SK-N-MC (cell line): ENCODE data around the gene PTPRM.

Experiments
- DNase-seq: peaks from one replicate; pipeline ENCODE4 v3.0.0-alpha.2; 2011; ENCODE audit warnings: low read depth, low spot score
- H3K27ac ChIP-seq: fragments of 200-600 bp; sonication (generic); 2 replicates; pipeline ENCODE4 v1.5.1; 2016; ENCODE audit warnings: mixed run types
- H3K36me3 ChIP-seq: fragments of 200-600 bp; sonication (generic); 2 replicates; pipeline ENCODE4 v1.6.1; 2017; ENCODE audit warnings: antibody characterized with exemption, low read length, mixed read lengths; ENCODE audit not compliant: insufficient read depth
- H3K4me3 ChIP-seq: fragments of 200-600 bp; sonication (generic); 2 replicates; pipeline ENCODE4 v1.5.1; 2016
- H3K9ac ChIP-seq: fragments of 200-600 bp; sonication (generic); 2 replicates; pipeline ENCODE4 v1.8.0; 2017; ENCODE audit warnings: mixed run types, mixed read lengths; ENCODE audit not compliant: insufficient read length
- H3K9me3 ChIP-seq: fragments of 200-600 bp; sonication (generic); 2 replicates; pipeline ENCODE4 v1.6.1; 2017; ENCODE audit warnings: low read depth, mild to moderate bottlenecking, antibody characterized with exemption, low read length, moderate library complexity, mixed read lengths
- EZH2 ChIP-seq: fragments of 200-600 bp; sonication (generic); IDR thresholded peaks from one replicate; pipeline ENCODE4 v1.6.1; 2017; ENCODE audit warnings: antibody characterized with exemption
- FOXP2 ChIP-seq: optimal IDR thresholded peaks from 2 replicates; pipeline ENCODE3; 2011; ENCODE audit warnings: mild to moderate bottlenecking, moderate library complexity; ENCODE audit not compliant: insufficient read depth; ENCODE audit errors: extremely low read length, control extremely low read depth
- POLR2AphosphoS5 ChIP-seq: IDR thresholded peaks from 2 replicates; pipeline ENCODE4 v1.6.1; 2012; ENCODE audit warnings: mild to moderate bottlenecking, low read depth, low read length, borderline replicate concordance

Gene PTPRM

GRCh38 chr18:8261651-8262091 is 694.6 kb downstream of the PTPRM start:
- H3K9ac ChIP-seq = no peak overlapping the region
- H3K27ac ChIP-seq = no peak overlapping the region
- DNase-seq = no peak
- no peak for TF ChIP-seq EZH2
- no peak for TF ChIP-seq FOXP2
- TF ChIP-seq POLR2AphosphoS5 = no peak
- no peak overlapping the region for H3K4me3 ChIP-seq
- no peaks in the 10 kb centered on the region for H3K9me3 ChIP-seq
- H3K36me3 ChIP-seq = no peaks in the 10 kb centered on the region

DNA sequence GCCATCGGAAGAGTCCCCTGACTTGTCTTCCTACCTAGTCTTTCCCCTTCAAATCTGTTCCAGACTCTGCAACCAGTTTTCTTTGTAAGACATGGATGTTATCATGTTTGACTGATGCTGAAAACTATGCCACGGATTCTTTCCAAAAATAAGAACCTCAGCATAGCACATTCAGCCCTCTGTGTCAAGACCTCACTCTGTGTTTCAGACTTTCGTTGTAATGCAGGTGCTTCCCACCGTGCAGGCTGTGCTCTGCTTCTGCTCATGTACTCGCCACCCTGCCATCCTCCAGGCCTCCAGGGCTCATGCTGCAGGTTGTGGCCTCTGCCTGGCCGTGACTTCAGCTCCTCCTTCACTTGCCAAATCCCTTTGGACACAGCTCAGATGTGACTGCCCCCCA is 695.1 kb downstream of the PTPRM start:
- Histone ChIP-seq H3K9ac (no peak overlapping the region), H3K9me3 (no peaks in the 10 kb centered on the region), H3K27ac (no peak overlapping the region), H3K4me3 (no peak overlapping the region), H3K36me3 (no peaks in the 10 kb centered on the region)
- DNase-seq = no peak
- TF ChIP-seq POLR2AphosphoS5 (no peak), FOXP2 (no peak), EZH2 (no peak)

DNA sequence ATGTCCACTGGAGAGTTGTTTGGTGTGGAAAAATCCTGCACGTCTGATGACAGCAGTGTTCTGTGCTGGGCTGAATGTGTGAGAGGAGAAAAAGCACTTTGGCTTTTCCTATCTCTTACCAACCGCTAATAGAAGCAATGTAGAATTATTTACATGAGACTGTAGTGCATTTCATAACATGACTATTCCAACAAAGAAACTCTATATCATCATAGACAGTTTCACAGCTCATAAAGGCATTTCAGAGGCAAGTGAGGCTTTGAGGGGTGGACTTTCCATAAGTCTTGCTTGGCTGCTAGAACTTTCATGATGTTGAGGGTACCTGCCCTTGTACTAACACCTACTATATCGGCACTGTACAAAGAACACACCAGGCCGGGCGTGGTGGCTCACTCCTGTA is 697.0 kb downstream of the PTPRM start:
- H3K27ac ChIP-seq = no peak overlapping the region
- H3K4me3 ChIP-seq = no peak overlapping the region
- no peak overlapping the region for H3K9ac ChIP-seq
- TF ChIP-seq FOXP2 = no peak
- no peak for TF ChIP-seq EZH2
- TF ChIP-seq POLR2AphosphoS5 = no peak
- H3K9me3 ChIP-seq = no peaks in the 10 kb centered on the region
- DNase-seq = no peak
- H3K36me3 ChIP-seq = no peaks in the 10 kb centered on the region

GRCh38 chr18:8264861-8265411 is 697.8 kb downstream of the PTPRM start:
- DNase-seq = no peak
- Histone ChIP-seq H3K36me3 (no peaks in the 10 kb centered on the region), H3K9ac (no peak overlapping the region), H3K4me3 (no peak overlapping the region), H3K9me3 (no peaks in the 10 kb centered on the region), H3K27ac (no peak overlapping the region)
- TF ChIP-seq POLR2AphosphoS5 (no peak), FOXP2 (no peak), EZH2 (no peak)

DNA sequence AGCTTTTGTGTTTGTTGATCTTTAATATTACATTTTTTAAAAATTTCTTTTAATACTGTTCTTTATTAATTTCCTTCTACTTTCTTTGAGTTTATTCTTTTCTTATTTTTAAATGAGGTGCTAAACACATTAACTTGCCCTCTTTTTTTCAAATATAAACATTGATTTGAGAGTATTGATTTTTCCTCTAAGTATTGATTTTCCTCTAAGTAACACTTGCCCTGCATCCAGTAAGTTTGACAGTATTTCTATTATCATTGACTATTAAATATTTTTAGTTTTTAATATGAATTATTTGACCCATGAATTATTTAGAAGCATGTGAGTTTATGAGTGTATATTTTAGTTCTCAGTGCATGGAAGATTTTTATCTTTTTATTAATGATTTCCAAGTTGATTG is 705.1 kb downstream of the PTPRM start:
- Histone ChIP-seq H3K9ac (no peak overlapping the region), H3K4me3 (no peak overlapping the region), H3K9me3 (no peaks in the 10 kb centered on the region), H3K27ac (no peak overlapping the region), H3K36me3 (no peaks in the 10 kb centered on the region)
- DNase-seq = no peak
- no peak for TF ChIP-seq POLR2AphosphoS5
- no peak for TF ChIP-seq FOXP2
- no peak for TF ChIP-seq EZH2

DNA sequence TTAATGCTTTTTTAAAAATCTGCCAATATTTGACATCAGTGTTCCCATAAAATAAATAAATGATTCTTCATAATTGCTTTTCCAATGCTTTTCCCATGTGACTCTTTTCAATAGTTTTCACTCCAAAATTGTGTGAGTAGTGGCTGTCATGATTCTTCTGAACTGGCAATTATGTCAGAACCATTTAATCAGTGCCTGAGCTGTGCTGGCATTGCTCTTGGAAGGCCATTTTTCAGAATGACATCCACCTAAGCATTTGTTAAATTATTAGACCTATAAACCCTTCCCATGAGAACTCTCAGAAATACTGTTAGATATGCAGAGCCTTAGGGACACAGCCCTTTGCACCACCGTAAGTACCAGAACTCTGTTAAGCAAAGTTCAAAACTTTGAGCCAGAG is 707.3 kb downstream of the PTPRM start:
- TF ChIP-seq POLR2AphosphoS5 (no peak), EZH2 (no peak), FOXP2 (no peak)
- DNase-seq = no peak
- H3K9ac ChIP-seq = no peak overlapping the region

DNA sequence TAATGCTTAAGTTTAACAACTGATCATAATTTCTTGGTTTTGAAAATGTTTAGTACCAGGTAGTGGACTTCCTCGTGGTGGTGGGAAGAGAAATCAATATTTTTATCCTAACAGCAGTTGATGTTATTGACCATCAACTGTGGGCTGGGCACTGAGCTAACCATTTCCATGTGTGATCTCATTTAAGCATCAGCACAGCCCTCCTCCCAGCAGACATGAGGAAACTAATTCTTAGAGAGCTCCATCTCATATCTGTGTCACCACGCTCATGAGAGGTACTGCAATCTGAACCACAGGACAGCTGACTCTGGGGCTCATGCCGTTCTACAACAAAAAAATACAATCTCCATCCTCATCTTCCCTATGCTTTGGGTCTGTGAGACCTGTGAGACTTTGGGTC is 709.3 kb downstream of the PTPRM start:
- no peak overlapping the region for H3K4me3 ChIP-seq
- no peak for TF ChIP-seq FOXP2
- TF ChIP-seq POLR2AphosphoS5 = no peak
- TF ChIP-seq EZH2 = no peak
- no peaks in the 10 kb centered on the region for H3K9me3 ChIP-seq
- H3K36me3 ChIP-seq = no peaks in the 10 kb centered on the region
- no peak overlapping the region for H3K27ac ChIP-seq
- no peak for DNase-seq
- H3K9ac ChIP-seq = no peak overlapping the region

More for the DNA sequence above, 707.3 kb downstream of the PTPRM start:
- H3K27ac ChIP-seq = no peak overlapping the region
- no peaks in the 10 kb centered on the region for H3K36me3 ChIP-seq
- H3K9me3 ChIP-seq = no peaks in the 10 kb centered on the region
- H3K4me3 ChIP-seq = no peak overlapping the region

GRCh38 chr18:8277270-8277669 is 710.2 kb downstream of the PTPRM start:
- no peak overlapping the region for H3K27ac ChIP-seq
- no peaks in the 10 kb centered on the region for H3K36me3 ChIP-seq
- no peak for DNase-seq
- no peaks in the 10 kb centered on the region for H3K9me3 ChIP-seq
- H3K4me3 ChIP-seq = no peak overlapping the region
- no peak overlapping the region for H3K9ac ChIP-seq
- TF ChIP-seq POLR2AphosphoS5 = no peak
- no peak for TF ChIP-seq FOXP2
- no peak for TF ChIP-seq EZH2

DNA sequence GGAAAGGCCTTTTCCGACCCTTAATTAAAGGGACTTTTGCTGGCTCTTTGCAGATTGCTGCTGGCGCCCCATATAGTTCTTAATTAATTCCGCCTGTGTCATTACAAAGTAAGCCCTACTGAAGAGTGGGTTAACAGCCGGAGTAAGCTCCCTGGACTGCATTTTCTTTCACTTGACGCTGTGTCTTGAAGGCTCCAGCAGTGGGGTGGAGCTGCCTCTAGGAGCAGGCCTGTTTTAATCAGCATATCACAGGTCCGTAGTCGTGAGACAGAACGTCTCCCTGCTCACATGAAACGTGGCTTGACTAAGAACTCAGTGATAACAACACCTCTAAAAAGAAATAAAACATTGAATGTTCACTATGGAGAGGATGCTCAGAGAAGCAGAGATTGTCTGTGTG is 712.2 kb downstream of the PTPRM start:
- TF ChIP-seq POLR2AphosphoS5 (no peak), EZH2 (no peak), FOXP2 (no peak)

More for the DNA sequence above, 712.2 kb downstream of the PTPRM start:
- no peak overlapping the region for H3K4me3 ChIP-seq
- no peak overlapping the region for H3K27ac ChIP-seq
- no peak overlapping the region for H3K9ac ChIP-seq
- no peaks in the 10 kb centered on the region for H3K9me3 ChIP-seq
- H3K36me3 ChIP-seq = no peaks in the 10 kb centered on the region
- no peak for DNase-seq
